Endothelial cell (in vitro differentiated cells): ENCODE results near the gene PRF1. TPM values are rescaled to one million over a fixed set of nuclear protein-coding genes. Genes with fewer than 3 reads are reported as not detected.

Source experiments
- DNase-seq: peaks from one replicate; pipeline ENCODE4 v3.0.0; 2021; ENCODE audit warnings: low spot score
- H3K27ac Mint-ChIP-seq: one replicate; pipeline ENCODE4 v1.8.0; 2021; ENCODE audit warnings: mixed read lengths, inconsistent platforms; ENCODE audit not compliant: unreplicated experiment
- H3K27me3 Mint-ChIP-seq: one replicate; pipeline ENCODE4 v1.8.0; 2021; ENCODE audit warnings: mild to moderate bottlenecking, moderate library complexity, mixed read lengths, inconsistent platforms; ENCODE audit not compliant: unreplicated experiment
- H3K36me3 Mint-ChIP-seq: one replicate; pipeline ENCODE4 v1.8.0; 2021; ENCODE audit warnings: mild to moderate bottlenecking, low read depth, mixed read lengths, inconsistent platforms; ENCODE audit not compliant: unreplicated experiment
- H3K4me1 Mint-ChIP-seq: one replicate; pipeline ENCODE4 v1.8.0; 2021; ENCODE audit warnings: mild to moderate bottlenecking, mixed read lengths, inconsistent platforms; ENCODE audit not compliant: unreplicated experiment
- H3K4me3 Mint-ChIP-seq: one replicate; pipeline ENCODE4 v1.8.0; 2021; ENCODE audit warnings: mild to moderate bottlenecking, mixed read lengths, inconsistent platforms; ENCODE audit not compliant: unreplicated experiment
- H3K9me3 Mint-ChIP-seq: one replicate; pipeline ENCODE4 v1.8.0; 2021; ENCODE audit warnings: mixed read lengths, inconsistent platforms; ENCODE audit not compliant: unreplicated experiment
- CTCF ChIP-seq: fragments of 200-600 bp; sonication (generic); IDR thresholded peaks from one replicate; pipeline ENCODE4 v1.5.0; 2021; ENCODE audit warnings: antibody characterized with exemption; ENCODE audit not compliant: unreplicated experiment
- total RNA-seq: library from RNA; stranded (reverse); fragmentation: NEBNext Ultra II Directional; extraction: Animal tissue kit (Norgen Biotek cat#: 25700); gene quantifications from one replicate; pipeline ENCODE4 v1.2.1, GENCODE V29; 2021; ENCODE audit not compliant: unreplicated experiment

PRF1 gene
- total RNA-seq, 1 donor from 2014 or later: not detected

- Mint-ChIP-seq H3K27ac (peak overlapping the region; percentile 41), H3K4me1 (peaks cover 21% of the 10 kb centered on the region), H3K27me3 (peaks cover 15% of the 10 kb centered on the region), H3K36me3 (peaks cover 7% of the 10 kb centered on the region), H3K9me3 (no peaks in the 10 kb centered on the region), H3K4me3 (no peak overlapping the region)
- no peak for TF ChIP-seq CTCF
- DNase-seq: no peak
These were observed 26.4 kb downstream of the PRF1 start for GRCh38 chr10:70575874-70576802.

DNA sequence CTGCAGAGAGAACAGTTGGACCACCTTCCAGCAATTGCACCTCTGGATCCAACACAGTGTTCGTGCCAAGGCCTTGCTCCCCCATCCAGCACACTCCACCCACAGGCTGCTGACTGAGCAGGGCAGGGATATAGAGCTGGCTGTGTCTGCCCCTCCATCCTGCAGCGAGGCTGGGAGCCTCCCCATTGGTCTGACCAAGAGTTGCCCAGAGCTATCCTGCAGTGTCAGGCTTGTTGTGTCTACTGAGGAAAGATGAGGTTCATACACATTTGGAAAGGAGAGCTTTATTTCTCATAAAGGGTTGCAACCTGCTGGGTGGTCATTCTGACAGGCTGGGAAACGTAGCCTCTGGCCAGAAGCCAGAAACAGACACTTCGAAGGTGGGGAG, 27.1 kb downstream of the PRF1 start:
- Mint-ChIP-seq H3K27ac (peak overlapping the region; percentile 41), H3K4me1 (peaks cover 21% of the 10 kb centered on the region), H3K36me3 (peaks cover 7% of the 10 kb centered on the region)

DNA sequence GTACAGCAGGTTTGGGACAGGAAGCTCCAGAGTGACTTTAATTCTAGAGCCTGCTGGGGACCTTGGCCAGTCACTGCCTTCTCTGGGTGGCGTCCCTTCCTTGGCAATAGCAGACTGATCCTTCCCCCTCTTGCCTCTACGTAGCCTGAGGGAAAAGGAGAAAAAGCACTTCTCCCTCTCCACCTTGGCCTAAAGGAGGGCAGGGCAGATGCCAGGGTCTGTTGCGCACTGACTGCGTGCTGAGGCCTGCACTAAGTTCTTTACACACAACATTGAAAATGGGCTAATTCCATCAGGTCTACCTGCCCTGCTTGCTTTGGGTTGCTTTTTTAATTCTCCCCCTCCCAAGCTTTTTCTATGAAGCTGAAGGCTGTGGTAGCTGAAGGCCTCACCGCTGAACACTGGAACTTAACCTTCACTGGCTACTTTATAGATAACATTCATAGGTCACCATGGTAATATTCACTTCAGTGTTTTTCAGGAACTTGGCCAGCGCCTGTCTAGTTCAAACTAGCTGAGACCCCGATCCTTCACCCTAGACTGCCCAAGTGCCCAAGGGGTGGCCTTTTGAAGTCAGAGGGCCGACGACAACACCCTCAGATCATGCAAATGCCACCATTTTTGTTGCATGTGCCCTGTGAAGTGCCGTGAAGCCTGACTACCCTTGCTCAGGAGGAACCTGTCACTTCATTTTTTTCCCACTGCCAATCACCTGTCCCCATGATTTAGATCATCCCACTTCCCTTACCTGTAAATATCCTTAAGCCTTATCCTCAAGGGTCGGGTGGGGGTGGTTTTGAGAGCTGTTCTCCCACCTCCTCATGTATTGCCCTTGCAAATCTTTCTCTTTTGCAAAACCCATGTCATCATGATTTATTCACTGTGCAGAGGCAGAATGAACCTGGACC, 28.7 kb downstream of the PRF1 start:
- DNase-seq: no peak
- H3K27me3 Mint-ChIP-seq: peaks cover 19% of the 10 kb centered on the region
- peak overlapping the region; percentile 61 for H3K27ac Mint-ChIP-seq
- no peak overlapping the region for H3K4me3 Mint-ChIP-seq
- H3K36me3 Mint-ChIP-seq: peaks cover 12% of the 10 kb centered on the region
- no peak for TF ChIP-seq CTCF
- H3K4me1 Mint-ChIP-seq: peaks cover 26% of the 10 kb centered on the region
- no peaks in the 10 kb centered on the region for H3K9me3 Mint-ChIP-seq

More for the DNA sequence above, 27.1 kb downstream of the PRF1 start:
- Mint-ChIP-seq H3K9me3 (no peaks in the 10 kb centered on the region), H3K4me3 (no peak overlapping the region), H3K27me3 (peaks cover 15% of the 10 kb centered on the region)
- DNase-seq: no peak
- TF ChIP-seq CTCF: no peak

GRCh38 chr10:70571636-70572439, 30.7 kb downstream of the PRF1 start:
- no peak overlapping the region for H3K27ac Mint-ChIP-seq
- H3K4me1 Mint-ChIP-seq: peaks cover 32% of the 10 kb centered on the region
- no peak for TF ChIP-seq CTCF
- DNase-seq: no peak
- no peaks in the 10 kb centered on the region for H3K9me3 Mint-ChIP-seq
- peaks cover 22% of the 10 kb centered on the region for H3K36me3 Mint-ChIP-seq
- H3K4me3 Mint-ChIP-seq: no peak overlapping the region
- peaks cover 28% of the 10 kb centered on the region for H3K27me3 Mint-ChIP-seq
